Measurements from ENCODE around the gene FPGS. TPM values are rescaled to one million over a fixed set of nuclear protein-coding genes. Genes with fewer than 3 reads are reported as not detected.

Gene FPGS
- total RNA-seq, 1 donor from 2014 or later, result 18.3 TPM

- FAIRE-seq (no peak), DNase-seq (ENCODE audit: low spot score in 2 of 2) (no peak)
Measured at GRCh38 chr9:127854960-127855359, 52.3 kb downstream of the FPGS start.

GRCh38 chr9:127855522-127855921, 52.8 kb downstream of the FPGS start:
- no peak for FAIRE-seq
- DNase-seq (ENCODE audit: low spot score in 2 of 2), result no peak

GRCh38 chr9:127856094-127856728, 53.5 kb downstream of the FPGS start:
- no peak for DNase-seq (ENCODE audit: low spot score in 2 of 2)
- no peak for FAIRE-seq

DNA sequence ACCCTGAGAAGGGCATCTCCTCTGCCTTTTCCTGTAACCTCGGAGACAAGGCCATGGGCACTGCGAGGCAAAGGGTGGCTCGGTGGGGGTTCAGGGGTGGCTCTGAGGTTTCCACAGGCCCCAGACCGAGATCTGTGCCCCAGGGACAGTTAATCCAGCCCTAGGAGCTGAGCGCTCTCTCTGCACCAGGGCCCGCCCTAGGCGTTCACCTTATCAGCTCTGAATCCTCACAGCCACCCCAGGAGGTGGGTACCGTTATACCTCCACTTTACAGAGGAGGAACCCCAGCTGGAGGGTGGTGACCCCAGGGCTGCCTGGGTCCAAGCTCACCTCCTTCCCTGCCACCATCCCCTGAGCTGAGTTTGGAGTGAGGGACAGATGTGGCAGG, 54.0 kb downstream of the FPGS start:
- DNase-seq (ENCODE audit: low spot score in 2 of 2), result no peak
- FAIRE-seq, result no peak

DNA sequence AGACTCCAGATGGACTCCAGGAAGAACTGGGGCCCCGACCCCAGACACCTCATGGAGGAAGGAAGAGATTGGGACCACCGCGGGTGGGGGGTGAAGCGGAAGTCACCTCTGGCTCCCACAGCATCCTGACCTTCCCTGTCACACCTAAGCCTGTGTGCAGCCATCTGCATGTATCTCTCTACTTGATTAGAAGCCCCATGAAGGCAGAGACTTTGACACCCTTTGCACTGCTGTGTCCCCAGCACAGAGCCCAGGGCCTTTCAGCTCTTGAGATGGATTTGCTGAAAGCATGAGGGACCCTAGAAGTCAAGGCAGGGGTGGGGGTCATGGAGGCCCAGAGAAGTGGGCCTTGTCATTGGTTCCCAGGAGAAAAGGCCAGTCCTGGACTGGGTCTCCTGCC, 54.6 kb downstream of the FPGS start:
- DNase-seq (ENCODE audit: low spot score in 2 of 2), result no peak
- FAIRE-seq, result no peak

- DNase-seq (ENCODE audit: low spot score in 2 of 2) (no peak), FAIRE-seq (no peak)
Measured at GRCh38 chr9:127858041-127858512, 55.4 kb downstream of the FPGS start.

- FAIRE-seq, result no peak
Measured at GRCh38 chr9:127860260-127860659, 57.6 kb downstream of the FPGS start.

DNA sequence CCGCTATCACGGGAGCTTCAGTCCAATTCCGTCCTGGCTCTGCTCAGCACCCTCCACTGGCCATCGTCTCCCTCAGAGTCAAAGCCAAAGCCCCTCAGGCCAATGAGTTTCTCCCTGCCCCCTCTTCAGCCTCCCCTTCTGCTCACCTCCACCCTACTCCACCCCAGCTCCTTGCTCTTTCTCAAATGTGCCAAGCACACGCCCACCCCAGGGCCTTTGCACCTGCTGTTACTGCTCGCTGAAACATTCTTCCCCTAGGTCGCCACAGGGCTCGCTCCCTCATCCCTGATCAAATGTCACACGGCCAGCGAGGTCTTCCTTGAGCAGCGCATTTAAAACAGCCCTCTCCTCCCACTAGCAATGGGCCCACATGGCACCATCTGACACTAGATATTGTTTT, 58.1 kb downstream of the FPGS start:
- no peak for FAIRE-seq

More at GRCh38 chr9:127860260-127860659, 57.6 kb downstream of the FPGS start:
- no peak for DNase-seq (ENCODE audit: low spot score in 2 of 2)

DNA sequence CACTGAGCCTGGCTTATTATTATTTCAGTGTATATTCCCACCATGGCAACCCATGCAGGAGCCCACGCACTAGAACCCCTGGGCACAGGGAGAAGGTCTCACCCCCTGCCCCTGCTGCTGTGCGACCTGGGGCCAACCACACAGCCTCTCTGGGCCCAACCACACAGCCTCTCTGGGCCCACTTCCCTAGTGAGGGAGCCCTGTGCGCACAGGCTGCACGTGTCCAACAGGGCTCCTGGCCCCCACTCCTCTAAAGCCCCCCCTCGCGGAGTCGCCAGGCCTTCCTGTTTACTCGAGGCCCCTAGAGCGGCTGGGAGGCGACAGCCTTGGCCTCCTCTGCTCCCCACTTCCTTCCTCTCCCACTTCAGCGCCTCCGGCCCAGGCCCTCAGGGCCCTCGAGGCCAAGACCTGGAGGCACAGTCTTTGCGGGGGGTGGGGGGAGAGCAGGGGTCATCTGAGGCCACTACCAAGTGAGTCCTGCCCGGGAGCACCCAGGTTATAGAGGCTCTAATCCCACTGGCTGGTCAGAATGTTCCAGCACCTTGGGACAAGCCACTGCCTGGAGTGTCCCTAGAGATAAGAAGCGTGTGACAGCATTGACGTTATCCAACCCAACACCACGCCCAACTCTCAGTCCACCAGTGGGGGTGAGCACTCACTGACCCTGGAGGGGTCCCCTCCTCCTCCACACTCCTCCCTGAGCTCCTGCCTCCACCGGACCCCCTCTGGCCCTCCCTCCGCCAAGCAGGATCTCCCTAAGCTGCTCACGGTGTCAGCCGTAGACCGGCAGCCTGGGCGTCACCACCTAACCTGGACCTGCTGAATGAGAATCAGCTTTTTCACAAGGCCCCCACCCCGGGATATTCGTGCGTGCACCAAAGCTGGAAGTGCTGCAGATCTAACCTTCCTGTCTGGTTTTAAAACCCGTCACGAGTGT, 59.7 kb downstream of the FPGS start:
- DNase-seq (ENCODE audit: low spot score in 2 of 2) (peak in 1 of 2 donors; percentile 57), FAIRE-seq (no peak)

More for the DNA sequence above, 58.1 kb downstream of the FPGS start:
- DNase-seq (ENCODE audit: low spot score in 2 of 2), result no peak

DNA sequence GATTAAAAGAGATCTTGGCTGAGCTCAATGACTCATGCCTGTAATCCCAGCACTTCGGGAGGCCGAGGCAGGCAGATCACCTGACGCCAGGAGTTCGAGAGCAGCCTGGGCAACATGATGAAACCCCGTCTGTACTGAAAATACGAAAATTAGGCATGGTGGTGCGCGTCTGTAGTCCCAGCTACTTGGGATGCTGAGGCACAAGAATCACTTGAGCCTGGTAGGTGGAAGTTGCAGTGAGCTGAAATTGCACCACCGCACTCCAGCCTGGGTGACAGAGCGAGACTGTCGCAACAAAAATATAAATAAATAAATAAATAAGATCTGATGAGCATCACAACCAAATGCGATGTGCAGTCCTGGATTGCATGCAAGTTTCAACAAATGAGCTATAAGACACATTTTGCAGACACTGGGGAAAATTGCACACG, 60.5 kb downstream of the FPGS start:
- DNase-seq (ENCODE audit: low spot score in 2 of 2) (no peak), FAIRE-seq (no peak)

Small RNAs within 50 kb of the gene (small RNA-seq; reads per million reads assigned to genes)
- not detected for gene RF00019
- not detected for gene RNA5SP296

Other genes with a start within 250 kb of the FPGS start
- gene STXBP1, start 190.6 kb upstream of the FPGS start, total RNA-seq, result 63.2 TPM
- not detected for gene CFAP157, start 95.9 kb upstream of the FPGS start, total RNA-seq
- gene PTRH1, start 87.2 kb upstream of the FPGS start, total RNA-seq, result 6.9 TPM
- not detected for gene TTC16, start 86.8 kb upstream of the FPGS start, total RNA-seq
- 7.3 TPM for gene TOR2A, start 67.6 kb upstream of the FPGS start, total RNA-seq
- 6.1 TPM for gene SH2D3C, start 24.2 kb upstream of the FPGS start, total RNA-seq
- gene CDK9, start 16.8 kb upstream of the FPGS start, total RNA-seq, result 40.4 TPM
- gene ENG, start 51.8 kb downstream of the FPGS start, total RNA-seq, result 0.82 TPM
- gene AK1, start 74.8 kb downstream of the FPGS start, total RNA-seq, result 25.7 TPM
- gene ST6GALNAC6, start 96.7 kb downstream of the FPGS start, total RNA-seq, result 28.5 TPM
- 6.5 TPM for gene ST6GALNAC4, start 114.2 kb downstream of the FPGS start, total RNA-seq
- 6.1 TPM for gene PIP5KL1, start 127.9 kb downstream of the FPGS start, total RNA-seq
- 11.4 TPM for gene DPM2, start 135.0 kb downstream of the FPGS start, total RNA-seq
- gene EEIG1, start 178.1 kb downstream of the FPGS start, total RNA-seq, result 5.7 TPM

Data from frontal cortex (tissue), 4 donors.